ENCODE data around the gene TRIB2.

Gene TRIB2

GRCh38 chr2:12700989-12701388, 15.7 kb upstream of the TRIB2 start:
- no peak for DNase-seq

GRCh38 chr2:12701786-12702167, 15.0 kb upstream of the TRIB2 start:
- no peak for DNase-seq

- peak; percentile 49 to 67 (median 50) for DNase-seq
Measured at GRCh38 chr2:12702168-12703121, 14.3 kb upstream of the TRIB2 start.

- no peak for DNase-seq
Measured at GRCh38 chr2:12704378-12704777, 12.4 kb upstream of the TRIB2 start.

- DNase-seq, result peak in 1 of 3 donors; percentile 11
Measured at GRCh38 chr2:12705230-12705629, 11.5 kb upstream of the TRIB2 start.

GRCh38 chr2:12705742-12706141, 11.0 kb upstream of the TRIB2 start:
- DNase-seq, result no peak

GRCh38 chr2:12708508-12709206, 8.1 kb upstream of the TRIB2 start:
- DNase-seq, result no peak

- DNase-seq, result no peak
Measured at GRCh38 chr2:12709207-12709522, 7.6 kb upstream of the TRIB2 start.

GRCh38 chr2:12710301-12710700, 6.4 kb upstream of the TRIB2 start:
- no peak for DNase-seq

GRCh38 chr2:12711339-12711738, 5.4 kb upstream of the TRIB2 start:
- no peak for DNase-seq

GRCh38 chr2:12712881-12713280, 3.9 kb upstream of the TRIB2 start:
- no peak for DNase-seq

GRCh38 chr2:12714391-12715221, 2.1 kb upstream of the TRIB2 start:
- DNase-seq, result no peak

- DNase-seq, result no peak
Measured at GRCh38 chr2:12715258-12716031, 1.3 kb upstream of the TRIB2 start.

GRCh38 chr2:12716032-12716281, 779 bp upstream of the TRIB2 start:
- peak; percentile 72 to 85 (median 80) for DNase-seq

GRCh38 chr2:12717191-12718014, 667 bp downstream of the TRIB2 start:
- DNase-seq, result peak; percentile 37 to 56 (median 44)

- DNase-seq, result peak in 2 of 3 donors; percentile 24 to 38
Measured at GRCh38 chr2:12718015-12718671, 1.4 kb downstream of the TRIB2 start.

GRCh38 chr2:12718711-12719399, 2.1 kb downstream of the TRIB2 start:
- no peak for DNase-seq

- DNase-seq, result peak in 1 of 3 donors; percentile 40
Measured at GRCh38 chr2:12719400-12720277, 2.9 kb downstream of the TRIB2 start.

- peak in 1 of 3 donors; percentile 21 for DNase-seq
Measured at GRCh38 chr2:12720278-12720620, 3.5 kb downstream of the TRIB2 start.
